HEK293 (cell line): ENCODE results near the gene CABLES2.

ENCODE experiments used
- CTCF ChIA-PET: fragments of 350-600 bp; formaldehyde crosslinking; extraction: SDS; loops from one replicate; lab custom pipeline; 2021; ENCODE audit warnings: antibody characterized with exemption; lab: Yijun Ruan, JAX
- POLR2A ChIA-PET: fragments of 300-600 bp; formaldehyde crosslinking; extraction: SDS; loops from one replicate; lab custom pipeline; 2020; ENCODE audit warnings: antibody characterized with exemption, inconsistent platforms; lab: Yijun Ruan, JAX
- H3K27ac ChIP-seq: fragments of 200-500 bp; sonication (Bioruptor generic); 2 replicates; pipeline ENCODE4 v1.5.1; 2014; ENCODE audit warnings: low read depth, low read length, control low read depth, inconsistent platforms; ENCODE audit errors: extremely low read depth
- H3K36me3 ChIP-seq, 2 experiments: fragments of 200-500 bp in 1 of 2; sonication (Bioruptor generic) in 1 of 2; 1 replicate in 1 of 2; 2 replicates in 1 of 2; pipeline ENCODE4 v1.5.1; 2014 to 2017; ENCODE audit warnings: inconsistent platforms in 2 of 2, low read length in 2 of 2; ENCODE audit not compliant: control insufficient read depth in 2 of 2, insufficient read depth in 1 of 2
- H3K4me1 ChIP-seq: fragments of 200-500 bp; sonication (Bioruptor generic); 2 replicates; pipeline ENCODE4 v1.5.1; 2014; ENCODE audit warnings: mild to moderate bottlenecking, low read length, inconsistent platforms; ENCODE audit not compliant: control insufficient read depth, insufficient read depth
- H3K4me3 ChIP-seq: 2 replicates; pipeline ENCODE4 v1.5.1; 2011; ENCODE audit warnings: low read depth, mild to moderate bottlenecking, control low read depth, low read length, moderate library complexity
- H3K9me3 ChIP-seq: fragments of 200-500 bp; sonication (Bioruptor generic); 2 replicates; pipeline ENCODE4 v1.5.1; 2014; ENCODE audit warnings: low read depth, low read length, inconsistent platforms; ENCODE audit not compliant: control insufficient read depth, insufficient read depth
- GLIS1 ChIP-seq: fragments of 450-650 bp; formaldehyde crosslinking; IDR thresholded peaks from 2 replicates; pipeline ENCODE4 v1.5.1; 2016; ENCODE audit warnings: missing biosample characterization, missing genetic modification characterization
- GLIS2 ChIP-seq: fragments of 450-650 bp; formaldehyde crosslinking; IDR thresholded peaks from 2 replicates; pipeline ENCODE4 v1.5.1; 2016; ENCODE audit warnings: missing biosample characterization, missing genetic modification characterization
- HIC1 ChIP-seq: fragments of 450-650 bp; formaldehyde crosslinking; IDR thresholded peaks from 2 replicates; pipeline ENCODE4 v1.5.1; 2016; ENCODE audit warnings: missing biosample characterization, missing genetic modification characterization
- KLF1 ChIP-seq: fragments of 450-650 bp; formaldehyde crosslinking; IDR thresholded peaks from 2 replicates; pipeline ENCODE4 v1.5.1; 2016; ENCODE audit warnings: missing biosample characterization, missing genetic modification characterization
- PATZ1 ChIP-seq: fragments of 450-650 bp; formaldehyde crosslinking; IDR thresholded peaks from 2 replicates; pipeline ENCODE4 v1.5.1; 2016; ENCODE audit warnings: missing biosample characterization, missing genetic modification characterization
- SCRT2 ChIP-seq: fragments of 450-650 bp; formaldehyde crosslinking; IDR thresholded peaks from 2 replicates; pipeline ENCODE4 v1.5.1; 2016; ENCODE audit warnings: missing biosample characterization, missing genetic modification characterization
- SP2 ChIP-seq: fragments of 450-650 bp; formaldehyde crosslinking; IDR thresholded peaks from 2 replicates; pipeline ENCODE4 v1.5.1; 2016; ENCODE audit warnings: missing biosample characterization, missing genetic modification characterization
- ZFHX2 ChIP-seq: fragments of 450-650 bp; formaldehyde crosslinking; conservative IDR thresholded peaks from 2 replicates; pipeline ENCODE4 v1.5.1; 2016; ENCODE audit warnings: missing biosample characterization, missing genetic modification characterization
- ZFP41 ChIP-seq: fragments of 450-650 bp; formaldehyde crosslinking; IDR thresholded peaks from 2 replicates; pipeline ENCODE4 v1.5.1; 2016; ENCODE audit warnings: missing biosample characterization, missing genetic modification characterization, borderline replicate concordance
- ZNF121 ChIP-seq: fragments of 450-650 bp; formaldehyde crosslinking; IDR thresholded peaks from 2 replicates; pipeline ENCODE4 v1.5.1; 2016; ENCODE audit warnings: missing biosample characterization, missing genetic modification characterization
- ZNF146 ChIP-seq: fragments of 450-650 bp; formaldehyde crosslinking; IDR thresholded peaks from 2 replicates; pipeline ENCODE4 v1.5.1; 2016; ENCODE audit warnings: missing biosample characterization, missing genetic modification characterization
- ZNF157 ChIP-seq: fragments of 450-650 bp; formaldehyde crosslinking; IDR thresholded peaks from 2 replicates; pipeline ENCODE4 v1.5.1; 2016; ENCODE audit warnings: missing biosample characterization, missing genetic modification characterization
- ZNF292 ChIP-seq: fragments of 450-650 bp; formaldehyde crosslinking; IDR thresholded peaks from 2 replicates; pipeline ENCODE4 v1.5.1; 2016; ENCODE audit warnings: low read depth, missing biosample characterization, missing genetic modification characterization, borderline replicate concordance
- ZNF600 ChIP-seq: fragments of 450-650 bp; formaldehyde crosslinking; IDR thresholded peaks from 2 replicates; pipeline ENCODE4 v1.5.1; 2016; ENCODE audit warnings: missing biosample characterization, missing genetic modification characterization
- TF ChIP-seq, protein P1 (sequence below): fragments of 450-650 bp; formaldehyde crosslinking; IDR thresholded peaks from 2 replicates; pipeline ENCODE4 v1.5.1; 2016; ENCODE audit warnings: missing biosample characterization, missing genetic modification characterization
- TF ChIP-seq, protein P2 (sequence below): fragments of 450-650 bp; formaldehyde crosslinking; IDR thresholded peaks from 2 replicates; pipeline ENCODE4 v1.5.1; 2016; ENCODE audit warnings: missing biosample characterization, missing genetic modification characterization

Gene CABLES2

GRCh38 chr20:62359491-62360121 lies 47.5 kb downstream of the CABLES2 start:
- POLR2A ChIA-PET = no interaction called here
- peaks cover 2% of the 10 kb centered on the region; the same call in 1 of the 2 replicates for H3K4me1 ChIP-seq
- no peak for TF ChIP-seq ZNF292 (tag by site-specific recombination)
- peak; percentile 94 for TF ChIP-seq KLF1 (tag by site-specific recombination)
- no peak overlapping the region for H3K27ac ChIP-seq
- H3K9me3 ChIP-seq = no peaks in the 10 kb centered on the region
- H3K36me3 ChIP-seq = peaks cover 0 to 21% of the 10 kb centered on the region in 2 experiments; a peak in 1 of 3 replicates
- H3K4me3 ChIP-seq = no peak overlapping the region
- CTCF ChIA-PET = interaction anchor here (0.6 kb wide), 1 partner anchor 15 kb away, joined by 5 read pairs; no protein-coding TSS in a partner anchor

GRCh38 chr20:62359043-62359490 lies 48.0 kb downstream of the CABLES2 start:
- no peak overlapping the region for H3K4me3 ChIP-seq
- ChIA-PET CTCF (interaction anchor here (0.6 to 1.0 kb wide), 2 partner anchors 14 to 23 kb away, joined by 3 to 5 read pairs; no protein-coding TSS in a partner anchor), POLR2A (no interaction called here)
- H3K36me3 ChIP-seq = peaks cover 0 to 21% of the 10 kb centered on the region in 2 experiments; a peak in 1 of 3 replicates
- no peaks in the 10 kb centered on the region for H3K9me3 ChIP-seq
- TF ChIP-seq GLIS1 (tag by site-specific recombination) (peak; percentile 82), ZNF146 (tag by site-specific recombination) (no peak), ZFHX2 (tag by site-specific recombination) (peak; percentile 15; the same call in 1 of the 2 replicates), GLIS2 (tag by site-specific recombination) (peak; percentile 63; the same call in 1 of the 2 replicates), SCRT2 (tag by site-specific recombination) (peak; percentile 82), ZNF121 (tag by site-specific recombination) (peak; percentile 56; the same call in 1 of the 2 replicates)
- TF ChIP-seq, protein P1, sequence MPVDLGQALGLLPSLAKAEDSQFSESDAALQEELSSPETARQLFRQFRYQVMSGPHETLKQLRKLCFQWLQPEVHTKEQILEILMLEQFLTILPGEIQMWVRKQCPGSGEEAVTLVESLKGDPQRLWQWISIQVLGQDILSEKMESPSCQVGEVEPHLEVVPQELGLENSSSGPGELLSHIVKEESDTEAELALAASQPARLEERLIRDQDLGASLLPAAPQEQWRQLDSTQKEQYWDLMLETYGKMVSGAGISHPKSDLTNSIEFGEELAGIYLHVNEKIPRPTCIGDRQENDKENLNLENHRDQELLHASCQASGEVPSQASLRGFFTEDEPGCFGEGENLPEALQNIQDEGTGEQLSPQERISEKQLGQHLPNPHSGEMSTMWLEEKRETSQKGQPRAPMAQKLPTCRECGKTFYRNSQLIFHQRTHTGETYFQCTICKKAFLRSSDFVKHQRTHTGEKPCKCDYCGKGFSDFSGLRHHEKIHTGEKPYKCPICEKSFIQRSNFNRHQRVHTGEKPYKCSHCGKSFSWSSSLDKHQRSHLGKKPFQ (tag by site-specific recombination) = no peak
- peaks cover 2% of the 10 kb centered on the region; the same call in 1 of the 2 replicates for H3K4me1 ChIP-seq
- H3K27ac ChIP-seq = no peak overlapping the region

DNA sequence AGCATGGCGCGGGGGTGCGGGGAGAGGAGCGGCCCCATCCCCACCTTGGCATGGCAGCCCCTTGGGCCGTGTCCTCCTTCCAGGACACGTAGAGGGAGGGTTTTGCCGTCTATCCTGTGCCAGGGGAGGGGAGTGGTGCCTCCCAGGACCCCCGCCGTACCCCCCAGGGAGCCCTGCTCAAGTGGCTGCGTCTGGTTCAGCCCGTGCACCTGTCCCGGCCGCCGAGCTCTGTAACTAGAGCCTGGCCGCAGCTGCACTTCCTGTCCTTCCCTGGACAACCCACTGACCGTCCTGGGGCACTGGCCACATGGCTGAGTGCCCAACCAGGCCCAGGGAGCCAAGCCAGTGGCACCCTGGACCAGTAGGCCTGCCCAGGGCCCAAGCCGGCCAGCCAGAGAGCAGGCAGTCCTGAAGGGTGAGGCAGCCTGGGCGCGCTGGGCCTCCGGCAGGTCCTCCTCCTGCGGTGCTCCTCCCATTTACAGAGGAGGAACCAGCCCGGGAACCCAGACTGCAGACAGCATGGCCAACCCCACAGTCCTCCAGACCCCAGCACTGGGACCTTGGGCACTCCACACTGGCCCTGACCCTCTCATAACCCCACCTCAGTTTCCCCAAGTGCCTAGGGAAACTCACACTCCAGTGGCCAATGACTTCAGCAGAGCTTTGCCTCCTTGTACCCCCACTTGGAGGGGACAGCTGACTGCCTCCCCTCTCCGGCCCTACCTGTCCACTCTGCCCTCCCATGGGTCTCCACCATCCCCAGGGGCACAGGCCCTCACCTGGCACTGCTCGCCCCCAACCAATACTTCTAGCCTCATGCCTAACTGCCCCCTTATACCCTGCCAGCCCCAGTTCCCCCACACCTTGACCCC lies 48.7 kb downstream of the CABLES2 start:
- H3K36me3 ChIP-seq = peaks cover 0 to 24% of the 10 kb centered on the region in 2 experiments; a peak in 1 of 3 replicates
- no peaks in the 10 kb centered on the region for H3K9me3 ChIP-seq
- peaks cover 2% of the 10 kb centered on the region; the same call in 1 of the 2 replicates for H3K4me1 ChIP-seq
- ChIA-PET CTCF (interaction anchor here (0.5 to 1.2 kb wide), 4 partner anchors 8 to 84 kb away, joined by 3 to 4 read pairs (median 4); no protein-coding TSS in a partner anchor), POLR2A (interaction anchor here (2.0 kb wide), 1 partner anchor 7 kb away, joined by 7 read pairs; no protein-coding TSS in a partner anchor)
- no peak overlapping the region for H3K27ac ChIP-seq
- no peak overlapping the region for H3K4me3 ChIP-seq
- TF ChIP-seq, protein P2, sequence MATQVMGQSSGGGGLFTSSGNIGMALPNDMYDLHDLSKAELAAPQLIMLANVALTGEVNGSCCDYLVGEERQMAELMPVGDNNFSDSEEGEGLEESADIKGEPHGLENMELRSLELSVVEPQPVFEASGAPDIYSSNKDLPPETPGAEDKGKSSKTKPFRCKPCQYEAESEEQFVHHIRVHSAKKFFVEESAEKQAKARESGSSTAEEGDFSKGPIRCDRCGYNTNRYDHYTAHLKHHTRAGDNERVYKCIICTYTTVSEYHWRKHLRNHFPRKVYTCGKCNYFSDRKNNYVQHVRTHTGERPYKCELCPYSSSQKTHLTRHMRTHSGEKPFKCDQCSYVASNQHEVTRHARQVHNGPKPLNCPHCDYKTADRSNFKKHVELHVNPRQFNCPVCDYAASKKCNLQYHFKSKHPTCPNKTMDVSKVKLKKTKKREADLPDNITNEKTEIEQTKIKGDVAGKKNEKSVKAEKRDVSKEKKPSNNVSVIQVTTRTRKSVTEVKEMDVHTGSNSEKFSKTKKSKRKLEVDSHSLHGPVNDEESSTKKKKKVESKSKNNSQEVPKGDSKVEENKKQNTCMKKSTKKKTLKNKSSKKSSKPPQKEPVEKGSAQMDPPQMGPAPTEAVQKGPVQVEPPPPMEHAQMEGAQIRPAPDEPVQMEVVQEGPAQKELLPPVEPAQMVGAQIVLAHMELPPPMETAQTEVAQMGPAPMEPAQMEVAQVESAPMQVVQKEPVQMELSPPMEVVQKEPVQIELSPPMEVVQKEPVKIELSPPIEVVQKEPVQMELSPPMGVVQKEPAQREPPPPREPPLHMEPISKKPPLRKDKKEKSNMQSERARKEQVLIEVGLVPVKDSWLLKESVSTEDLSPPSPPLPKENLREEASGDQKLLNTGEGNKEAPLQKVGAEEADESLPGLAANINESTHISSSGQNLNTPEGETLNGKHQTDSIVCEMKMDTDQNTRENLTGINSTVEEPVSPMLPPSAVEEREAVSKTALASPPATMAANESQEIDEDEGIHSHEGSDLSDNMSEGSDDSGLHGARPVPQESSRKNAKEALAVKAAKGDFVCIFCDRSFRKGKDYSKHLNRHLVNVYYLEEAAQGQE (tag by site-specific recombination) = no peak
- TF ChIP-seq ZFP41 (tag by site-specific recombination) = no peak
- peak; percentile 19; the same call in 1 of the 2 replicates for TF ChIP-seq SP2
- peak; percentile 45 for TF ChIP-seq HIC1 (tag by site-specific recombination)
- TF ChIP-seq PATZ1 (tag by site-specific recombination) = 0 out of 2 replicates have a peak, but pooled peaks have one; percentile 22
- no peak for TF ChIP-seq ZNF600 (tag by site-specific recombination)
- no peak for TF ChIP-seq ZNF157 (tag by site-specific recombination)
- peak; percentile 33; the same call in 1 of the 2 replicates for TF ChIP-seq GLIS2 (tag by site-specific recombination)
- TF ChIP-seq SCRT2 (tag by site-specific recombination) = no peak
